IMR-90 (cell line): ENCODE measurements around the gene THRB. TPM values are rescaled to one million over a fixed set of nuclear protein-coding genes. Genes with fewer than 3 reads are reported as not detected.

ENCODE experiments used
- ATAC-seq: fragments of 200-7000 bp; cut with Tn5 transposase; 2 replicates; pipeline ENCODE4 v1.9.1; 2020; ENCODE audit warnings: low read depth, mild to moderate bottlenecking, moderate library complexity
- BruUV-seq: library from RNA; stranded (reverse); fragments of 400-500 nt; replicated peaks from 2 replicates; lab custom pipeline; 2021; lab: Mats Ljungman, UMichigan
- CTCF ChIA-PET: fragments of 300-600 bp; formaldehyde crosslinking; extraction: SDS; loops from one replicate; lab custom pipeline; 2021; ENCODE audit warnings: antibody characterized with exemption; lab: Yijun Ruan, JAX
- POLR2A ChIA-PET: fragments of 300-600 bp; sonication (Branson Sonifier 250); formaldehyde crosslinking; loops from one replicate; lab custom pipeline; 2022; ENCODE audit warnings: antibody characterized with exemption; ENCODE audit not compliant: unreplicated experiment; lab: Charles Lee
- DNase-seq: peaks from one replicate; pipeline ENCODE4 v3.0.0; 2013
- H2AFZ ChIP-seq: replicated peaks from 2 replicates; pipeline ENCODE3; 2013; ENCODE audit warnings: low read length, mild to moderate bottlenecking; ENCODE audit not compliant: poor library complexity
- H2AK5ac ChIP-seq: 2 replicates; pipeline ENCODE4 v1.6.1; 2013; ENCODE audit warnings: low read depth, low read length, inconsistent platforms
- H2AK9ac ChIP-seq: replicated peaks from 2 replicates; pipeline ENCODE3; 2013; ENCODE audit warnings: mild to moderate bottlenecking, low read depth, low read length, moderate library complexity; ENCODE audit not compliant: poor library complexity
- H2BK120ac ChIP-seq: 2 replicates; pipeline ENCODE4 v1.6.1; 2013; ENCODE audit warnings: low read depth, low read length, inconsistent platforms
- H2BK15ac ChIP-seq: 3 replicates; pipeline ENCODE4 v1.6.1; 2013; ENCODE audit warnings: low read depth, low read length, inconsistent platforms
- H2BK20ac ChIP-seq: 2 replicates; pipeline ENCODE4 v1.6.1; 2013; ENCODE audit warnings: low read depth, mild to moderate bottlenecking, inconsistent platforms, low read length, moderate library complexity
- H2BK5ac ChIP-seq: 2 replicates; pipeline ENCODE4 v1.6.1; 2013; ENCODE audit warnings: mild to moderate bottlenecking, low read depth, low read length, inconsistent platforms; ENCODE audit not compliant: poor library complexity, severe bottlenecking
- H3K14ac ChIP-seq: replicated peaks from 2 replicates; pipeline ENCODE4 v1.6.1; 2013; ENCODE audit warnings: low read depth, low read length, inconsistent platforms
- H3K18ac ChIP-seq: 2 replicates; pipeline ENCODE4 v1.6.1; 2013; ENCODE audit warnings: low read depth, low read length, control low read depth
- H3K23ac ChIP-seq: 2 replicates; pipeline ENCODE4 v1.6.1; 2013; ENCODE audit warnings: low read depth, low read length, inconsistent platforms
- H3K27ac ChIP-seq: 2 replicates; pipeline ENCODE4 v1.5.1; 2013; ENCODE audit warnings: mild to moderate bottlenecking, control low read depth, low read length; ENCODE audit not compliant: insufficient read depth
- H3K27me3 ChIP-seq: 2 replicates; pipeline ENCODE4 v1.6.1; 2013; ENCODE audit warnings: low read length; ENCODE audit not compliant: control insufficient read depth, insufficient read depth
- H3K36me3 ChIP-seq: 2 replicates; pipeline ENCODE4 v1.6.1; 2013; ENCODE audit warnings: low read length, mixed read lengths; ENCODE audit not compliant: control insufficient read depth, insufficient read depth
- H3K4ac ChIP-seq: 2 replicates; pipeline ENCODE4 v1.6.1; 2013; ENCODE audit warnings: low read depth, low read length, inconsistent platforms
- H3K4me1 ChIP-seq: 2 replicates; pipeline ENCODE4 v1.6.1; 2013; ENCODE audit warnings: low read length, mixed read lengths; ENCODE audit not compliant: control insufficient read depth, insufficient read depth
- H3K4me2 ChIP-seq: 2 replicates; pipeline ENCODE4 v1.6.1; 2013; ENCODE audit warnings: low read depth, mild to moderate bottlenecking, control low read depth, low read length, moderate library complexity
- H3K4me3 ChIP-seq: 2 replicates; pipeline ENCODE4 v1.5.1; 2013; ENCODE audit warnings: low read depth, mild to moderate bottlenecking, control low read depth, low read length, moderate library complexity; ENCODE audit not compliant: insufficient read depth
- H3K56ac ChIP-seq: 2 replicates; pipeline ENCODE4 v1.6.1; 2013; ENCODE audit warnings: low read length, inconsistent platforms; ENCODE audit not compliant: insufficient read depth; ENCODE audit errors: extremely low read depth
- H3K79me1 ChIP-seq, 2 experiments: 2 replicates each; pipeline ENCODE4 v1.6.1; 2013; ENCODE audit warnings: low read length in 2 of 2, inconsistent platforms in 1 of 2, low read depth in 1 of 2
- H3K9ac ChIP-seq: 2 replicates; pipeline ENCODE4 v1.6.1; 2013; ENCODE audit warnings: low read depth, low read length, control low read depth
- H3K9me1 ChIP-seq: 2 replicates; pipeline ENCODE4 v1.6.1; 2013; ENCODE audit warnings: low read length, inconsistent platforms; ENCODE audit not compliant: insufficient read depth
- H3K9me3 ChIP-seq: 2 replicates; pipeline ENCODE4 v1.6.1; 2013; ENCODE audit warnings: low read length; ENCODE audit not compliant: control insufficient read depth, insufficient read depth
- H4K20me1 ChIP-seq: 2 replicates; pipeline ENCODE4 v1.6.1; 2013; ENCODE audit warnings: low read length, inconsistent platforms; ENCODE audit not compliant: insufficient read depth
- H4K5ac ChIP-seq: 2 replicates; pipeline ENCODE4 v1.6.1; 2013; ENCODE audit warnings: mild to moderate bottlenecking, low read depth, low read length, control low read depth
- H4K8ac ChIP-seq, 2 experiments: 2 replicates each; pipeline ENCODE4 v1.6.1; 2013; ENCODE audit warnings: low read depth in 2 of 2, low read length in 2 of 2, control low read depth in 1 of 2, inconsistent platforms in 1 of 2
- H4K91ac ChIP-seq: 2 replicates; pipeline ENCODE4 v1.6.1; 2013; ENCODE audit warnings: low read depth, low read length, inconsistent platforms; ENCODE audit not compliant: insufficient read depth
- BHLHE40 ChIP-seq: fragments of 150-350 bp; IDR thresholded peaks from 2 replicates; pipeline ENCODE4 v1.6.1; 2016; ENCODE audit warnings: mild to moderate bottlenecking, low read depth, low read length
- ELK1 ChIP-seq: fragments of 150-350 bp; IDR thresholded peaks from 2 replicates; pipeline ENCODE4 v1.6.1; 2016; ENCODE audit warnings: low read depth, mild to moderate bottlenecking, low read length, moderate library complexity, borderline replicate concordance
- FOS ChIP-seq: fragments of 150-350 bp; IDR thresholded peaks from 2 replicates; pipeline ENCODE4 v1.6.1; 2016; ENCODE audit warnings: low read depth, low read length
- MAFK ChIP-seq: IDR thresholded peaks from 2 replicates; pipeline ENCODE4 v1.6.1; 2012; ENCODE audit warnings: low read depth, low read length, improper control_type of control experiment
- MXI1 ChIP-seq: IDR thresholded peaks from 2 replicates; pipeline ENCODE4 v1.6.1; 2012; ENCODE audit warnings: low read depth, mild to moderate bottlenecking, low read length, moderate library complexity, borderline replicate concordance
- NFE2L2 ChIP-seq: fragments of 150-350 bp; IDR thresholded peaks from 2 replicates; pipeline ENCODE4 v1.6.1; 2016; ENCODE audit warnings: low read depth, mild to moderate bottlenecking, low read length
- RAD21 ChIP-seq: IDR thresholded peaks from 2 replicates; pipeline ENCODE4 v1.6.1; 2012; ENCODE audit warnings: low read length, improper control_type of control experiment
- USF2 ChIP-seq: fragments of 150-350 bp; IDR thresholded peaks from 2 replicates; pipeline ENCODE4 v1.6.1; 2017; ENCODE audit warnings: mild to moderate bottlenecking, antibody characterized with exemption, low read length, low read depth
- dilution Hi-C: fragments of 300-500 bp; cut with HindIII; formaldehyde crosslinking; loops from one replicate; pipeline ENCODE4 v1.14.3; 2018; ENCODE audit warnings: low sequenced_read_pairs; ENCODE audit not compliant: unreplicated experiment
- in situ Hi-C: fragments of 300-500 bp; cut with MboI; formaldehyde crosslinking; loops from 3 replicates; pipeline ENCODE4 v1.14.3; 2019; ENCODE audit warnings: low sequenced_read_pairs, inconsistent platforms, mixed read lengths
- intact Hi-C: fragments of 100-400 bp; cut with micrococcal nuclease; formaldehyde crosslinking; loops from 2 replicates; pipeline ENCODE4 v1.10.0; 2022
- polyA plus RNA-seq, 3 experiments: library from polyadenylated mRNA; depleted of rRNA; stranded (reverse); fragments of >200 nt; gene quantifications; 2 replicates each; pipeline ENCODE4 v1.2.3, GENCODE V29; 2012; ENCODE audit warnings: low replicate concordance in 1 of 3
- total RNA-seq: library from RNA; depleted of rRNA; stranded (reverse); fragments of >200 nt; gene quantifications from 2 replicates; pipeline ENCODE4 v1.2.3, GENCODE V29; 2012
- TF ChIP-seq, protein P1 (sequence below): conservative IDR thresholded peaks from 2 replicates; pipeline ENCODE4 v1.5.1; 2012; ENCODE audit warnings: mild to moderate bottlenecking, low read depth, low read length, improper control_type of control experiment

Gene THRB
- total and polyA plus RNA-seq, 2 of the 4 experiments (the other 2 are of a cell fraction) = under 0.01 TPM; not detected in 1

GRCh38 chr3:24354230-24354629, 140.4 kb downstream of the THRB start:
- no peaks in the 10 kb centered on the region for H4K20me1 ChIP-seq
- no peak overlapping the region for H2BK120ac ChIP-seq
- no peak overlapping the region for H3K9ac ChIP-seq
- no peaks in the 10 kb centered on the region for H3K4me1 ChIP-seq
- H3K9me1 ChIP-seq = no peaks in the 10 kb centered on the region; the same call in 1 of the 2 replicates
- no peak overlapping the region for H3K18ac ChIP-seq
- ChIA-PET POLR2A (no interaction called here), CTCF (no interaction called here)
- no peak overlapping the region for H2BK20ac ChIP-seq
- H4K5ac ChIP-seq = no peak overlapping the region
- H3K36me3 ChIP-seq = no peaks in the 10 kb centered on the region
- H3K56ac ChIP-seq = no peak overlapping the region
- H3K4me2 ChIP-seq = no peak overlapping the region
- no peak for ATAC-seq
- H2AFZ ChIP-seq = no peak overlapping the region
- H4K91ac ChIP-seq = no peak overlapping the region
- H3K4ac ChIP-seq = no peak overlapping the region
- no peak overlapping the region for H3K4me3 ChIP-seq
- in situ Hi-C loops = no loop called here
- H3K14ac ChIP-seq = no peak overlapping the region
- H4K8ac ChIP-seq = no peak overlapping the region
- no peak for TF ChIP-seq BHLHE40
- TF ChIP-seq USF2 = no peak
- TF ChIP-seq, protein P1, sequence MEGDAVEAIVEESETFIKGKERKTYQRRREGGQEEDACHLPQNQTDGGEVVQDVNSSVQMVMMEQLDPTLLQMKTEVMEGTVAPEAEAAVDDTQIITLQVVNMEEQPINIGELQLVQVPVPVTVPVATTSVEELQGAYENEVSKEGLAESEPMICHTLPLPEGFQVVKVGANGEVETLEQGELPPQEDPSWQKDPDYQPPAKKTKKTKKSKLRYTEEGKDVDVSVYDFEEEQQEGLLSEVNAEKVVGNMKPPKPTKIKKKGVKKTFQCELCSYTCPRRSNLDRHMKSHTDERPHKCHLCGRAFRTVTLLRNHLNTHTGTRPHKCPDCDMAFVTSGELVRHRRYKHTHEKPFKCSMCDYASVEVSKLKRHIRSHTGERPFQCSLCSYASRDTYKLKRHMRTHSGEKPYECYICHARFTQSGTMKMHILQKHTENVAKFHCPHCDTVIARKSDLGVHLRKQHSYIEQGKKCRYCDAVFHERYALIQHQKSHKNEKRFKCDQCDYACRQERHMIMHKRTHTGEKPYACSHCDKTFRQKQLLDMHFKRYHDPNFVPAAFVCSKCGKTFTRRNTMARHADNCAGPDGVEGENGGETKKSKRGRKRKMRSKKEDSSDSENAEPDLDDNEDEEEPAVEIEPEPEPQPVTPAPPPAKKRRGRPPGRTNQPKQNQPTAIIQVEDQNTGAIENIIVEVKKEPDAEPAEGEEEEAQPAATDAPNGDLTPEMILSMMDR = no peak
- TF ChIP-seq MAFK = no peak
- TF ChIP-seq RAD21 = no peak
- no peak for TF ChIP-seq ELK1
- TF ChIP-seq NFE2L2 = no peak
- TF ChIP-seq FOS = no peak
- TF ChIP-seq MXI1 = no peak
- no peak overlapping the region for H3K23ac ChIP-seq
- DNase-seq = no peak
- H2BK5ac ChIP-seq = no peak overlapping the region
- H2AK5ac ChIP-seq = no peak overlapping the region
- H2BK15ac ChIP-seq = no peak overlapping the region
- 0 out of 2 replicates have a peak, but pooled peaks cover 2% of the 10 kb centered on the region for H3K27me3 ChIP-seq
- BruUV-seq = no TSS peak
- no peak overlapping the region for H3K27ac ChIP-seq
- H3K79me1 ChIP-seq = no peaks in the 10 kb centered on the region
- H3K9me3 ChIP-seq = no peaks in the 10 kb centered on the region
- dilution Hi-C loops = no loop called here
- intact Hi-C loops = no loop called here
- H2AK9ac ChIP-seq = no peak overlapping the region
